GM19023 (cell line): ENCODE results near the gene BFSP2.
"Not testable (repeated sequence)": the region's sequence is repeated elsewhere in the genome, so short reads cannot be mapped to it uniquely, and the experiment has no call there.

Experiments used
- ATAC-seq: cut with Tn5 transposase; IDR thresholded peaks from one replicate; pipeline ENCODE4 v1.9.1; 2021; ENCODE audit warnings: mild to moderate bottlenecking, moderate library complexity; ENCODE audit not compliant: unreplicated experiment

BFSP2 gene

DNA sequence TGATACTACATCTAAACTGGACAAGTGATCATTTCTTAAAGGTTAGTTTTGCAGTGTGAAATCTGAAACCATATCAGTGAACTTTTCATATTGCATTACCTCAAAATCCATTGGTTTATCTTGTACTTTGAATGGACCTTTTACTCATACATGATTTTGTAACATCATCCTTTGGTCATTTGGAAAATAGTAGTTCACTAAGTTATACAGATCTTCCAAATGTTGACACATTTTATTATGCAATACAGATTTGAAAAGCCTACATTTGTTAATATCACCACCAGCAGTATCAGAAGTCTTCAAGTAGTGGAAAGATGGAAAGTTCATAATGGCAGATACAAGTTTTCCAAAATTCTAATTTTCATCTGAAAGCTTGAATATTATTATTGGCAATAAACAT lies 109.6 kb downstream of the BFSP2 start:
- no peak for ATAC-seq

DNA sequence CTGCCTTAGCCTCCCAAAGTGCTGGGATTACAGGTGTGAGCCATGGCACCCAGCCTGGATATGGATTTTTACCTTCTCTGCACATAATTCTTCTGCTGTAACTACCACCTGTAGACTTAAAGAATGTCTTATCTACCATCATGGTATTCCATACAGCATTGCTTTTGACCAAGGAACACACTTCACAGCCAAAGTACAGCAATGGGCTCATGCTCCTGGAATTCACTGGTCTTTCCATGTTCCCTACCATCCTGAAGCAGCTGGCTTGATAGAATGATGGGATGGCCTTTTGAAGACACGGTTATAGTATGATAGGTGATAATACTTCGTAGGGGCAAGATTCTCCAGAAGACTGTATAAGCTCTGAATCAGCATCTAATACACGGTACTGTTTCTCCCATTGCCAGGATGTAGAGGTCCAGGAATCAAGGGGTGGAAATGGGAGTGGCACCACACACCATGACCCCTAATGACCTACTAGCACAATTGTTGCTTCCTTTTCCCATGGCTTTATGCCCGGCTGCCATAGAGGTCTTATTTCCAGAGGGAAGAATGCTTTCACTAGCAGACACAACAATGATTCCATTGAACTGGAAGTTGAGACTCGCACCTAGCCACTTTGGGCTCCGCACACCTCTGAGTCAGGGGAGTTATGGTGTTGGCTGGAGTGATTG lies 112.7 kb downstream of the BFSP2 start:
- ATAC-seq = no peak

DNA sequence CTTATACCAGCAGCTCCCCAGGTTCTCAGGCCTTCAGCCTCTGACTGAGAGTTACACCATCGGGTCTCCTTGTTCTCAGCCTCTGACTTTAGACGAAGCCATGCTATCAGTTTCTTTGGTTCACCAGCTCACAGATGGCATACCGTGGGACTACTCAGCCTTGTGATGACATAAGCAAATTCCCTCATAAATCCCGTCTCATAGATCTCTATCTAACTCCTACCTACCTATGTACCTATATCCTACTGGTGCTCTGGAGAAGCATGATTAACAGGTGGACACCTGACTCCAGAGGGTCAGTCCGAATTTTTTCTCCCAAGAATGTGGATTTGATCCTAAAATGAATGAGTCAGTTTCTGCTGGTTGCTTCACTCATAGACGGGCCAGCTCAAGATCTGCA lies 114.6 kb downstream of the BFSP2 start:
- ATAC-seq = no peak

DNA sequence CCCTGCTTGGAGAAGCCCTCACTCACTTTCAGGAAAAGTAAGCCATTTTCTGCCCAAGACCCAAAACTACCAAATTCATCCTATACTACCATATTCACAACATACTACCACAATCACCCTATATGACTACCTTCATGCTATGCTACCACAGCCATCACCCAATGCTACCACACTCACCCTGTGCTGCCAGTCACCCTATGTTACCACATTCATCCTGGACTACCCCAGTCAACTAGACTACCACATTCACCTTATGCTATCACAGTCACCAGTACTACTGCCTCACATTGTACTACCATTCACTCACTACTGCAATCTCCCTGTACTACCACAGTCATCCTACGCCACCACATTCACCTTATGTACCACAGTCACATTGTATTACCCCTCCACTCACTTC lies 115.3 kb downstream of the BFSP2 start:
- no peak for ATAC-seq

- ATAC-seq = no peak
Observed at GRCh38 chr3:133520286-133520685, 120.4 kb downstream of the BFSP2 start.

DNA sequence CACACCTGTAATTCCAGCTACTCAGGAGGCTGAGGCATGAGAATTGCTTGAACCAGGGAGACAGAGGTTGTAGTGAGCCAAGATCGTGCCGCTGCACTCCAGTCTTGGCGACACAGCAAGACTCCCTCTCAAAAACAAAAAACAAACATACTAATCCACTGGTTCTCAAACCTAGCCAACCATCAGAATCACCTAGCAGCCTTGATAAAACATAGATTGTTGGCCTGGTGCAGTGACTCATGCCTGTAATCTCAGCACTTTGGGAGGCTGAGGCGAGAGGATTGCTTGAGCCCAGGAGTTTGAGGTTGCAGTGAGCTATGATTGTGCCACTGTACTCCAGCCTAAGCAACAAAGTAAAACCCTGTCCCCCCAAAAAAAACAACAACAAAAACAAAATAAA lies 121.1 kb downstream of the BFSP2 start:
- not testable (repeated sequence) for ATAC-seq

DNA sequence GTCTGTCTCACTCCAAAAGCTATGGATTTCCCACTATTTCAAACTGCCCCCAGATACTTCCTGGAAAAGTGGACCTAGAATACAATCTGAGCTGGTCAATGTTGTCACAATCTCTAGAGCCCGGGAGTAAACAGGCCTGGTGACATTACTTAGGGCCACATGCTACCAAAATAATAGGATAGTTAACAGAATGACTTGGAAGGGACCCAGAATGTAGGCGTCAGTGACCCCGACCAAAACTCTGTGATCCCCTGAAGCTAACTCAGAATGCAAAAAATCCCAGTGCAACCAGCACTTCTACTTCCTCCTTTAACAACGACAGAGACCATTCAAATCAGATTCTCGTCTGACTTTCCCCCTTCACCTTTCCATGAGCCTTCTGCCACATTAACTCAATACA lies 122.1 kb downstream of the BFSP2 start:
- no peak for ATAC-seq

- ATAC-seq = not testable (repeated sequence)
Observed at GRCh38 chr3:133523758-133524157, 123.9 kb downstream of the BFSP2 start.
